GM04504 (cell line): ENCODE measurements around the gene SEC63.

Source experiments
- DNase-seq: peaks from one replicate; pipeline ENCODE4 v3.0.0-alpha.2; 2012; ENCODE audit warnings: low read depth

SEC63 gene

DNA sequence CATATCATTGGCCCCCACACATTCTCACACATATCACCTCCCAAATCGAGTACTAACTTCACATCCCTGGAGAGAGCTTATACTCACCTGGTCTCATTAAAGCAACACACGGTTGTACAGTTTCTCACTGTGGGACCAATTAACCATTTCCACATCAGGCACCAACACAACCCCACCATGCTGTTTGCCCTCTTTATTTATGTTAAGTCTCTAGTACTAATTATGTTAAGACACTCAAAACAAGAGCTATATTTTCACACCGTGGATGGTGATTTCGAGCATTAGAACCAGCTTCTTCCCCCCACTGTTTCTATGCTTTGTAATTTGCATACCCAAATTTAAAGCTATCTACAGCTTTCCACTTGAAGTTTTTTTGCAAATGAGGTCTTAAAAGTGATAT lies 140.2 kb downstream of the SEC63 start:
- DNase-seq = no peak
